K562 (cell line): Measurements from ENCODE around the gene ZBTB39. TPM values are rescaled to one million over a fixed set of nuclear protein-coding genes. Genes with fewer than 3 reads are reported as not detected.

Experiments
- ARID2 ChIP-seq: fragments of 450-650 bp; IDR thresholded peaks from 2 replicates; pipeline ENCODE4 v1.6.1; 2017; ENCODE audit warnings: antibody characterized with exemption, mild to moderate bottlenecking
- BMI1 ChIP-seq: fragments of 150-350 bp; IDR thresholded peaks from 2 replicates; pipeline ENCODE4 v1.6.1; 2014; ENCODE audit warnings: low read length
- C11orf30 ChIP-seq: fragments of 450-650 bp; IDR thresholded peaks from 2 replicates; pipeline ENCODE4 v1.6.1; 2016; ENCODE audit warnings: low read depth, mild to moderate bottlenecking
- CAMTA2 ChIP-seq: fragments of 250-450 bp; sonication (Bioruptor Pico); conservative IDR thresholded peaks from 2 replicates; pipeline ENCODE4 v1.5.1; 2022
- CBX1 ChIP-seq: sonication (generic); IDR thresholded peaks from 2 replicates; pipeline ENCODE4 v1.6.1; 2016; ENCODE audit warnings: antibody characterized with exemption, low read depth, mild to moderate bottlenecking
- CBX2 ChIP-seq: fragments of 200-600 bp; sonication (generic); IDR thresholded peaks from one replicate; pipeline ENCODE4 v1.6.1; 2012; ENCODE audit warnings: mild to moderate bottlenecking, low read length, inconsistent platforms; ENCODE audit not compliant: insufficient read depth, poor library complexity, severe bottlenecking
- CREBBP ChIP-seq: IDR thresholded peaks from one replicate; pipeline ENCODE4 v1.6.1; 2012; ENCODE audit warnings: low read depth, mild to moderate bottlenecking, control low read depth, inconsistent platforms, low read length
- DEAF1 ChIP-seq: fragments of 450-650 bp; formaldehyde crosslinking; IDR thresholded peaks from 2 replicates; pipeline ENCODE4 v1.4.0; 2020; ENCODE audit warnings: mild to moderate bottlenecking, moderate library complexity
- DMBX1 ChIP-seq: fragments of 250-450 bp; sonication (Bioruptor Pico); IDR thresholded peaks from 2 replicates; pipeline ENCODE4 v1.8.0; 2022; ENCODE audit warnings: inconsistent platforms, mild to moderate bottlenecking, moderate library complexity, borderline replicate concordance
- ESRRA ChIP-seq: fragments of 450-650 bp; IDR thresholded peaks from 2 replicates; pipeline ENCODE4 v1.6.1; 2014; ENCODE audit warnings: low read depth, mild to moderate bottlenecking, moderate library complexity, borderline replicate concordance
- FOXK1 ChIP-seq: sonication (generic); formaldehyde crosslinking; IDR thresholded peaks from 2 replicates; pipeline ENCODE4 v1.8.0; 2022; ENCODE audit warnings: missing genetic modification reagents, mild to moderate bottlenecking, borderline replicate concordance
- GATAD2B ChIP-seq: fragments of 450-650 bp; IDR thresholded peaks from 2 replicates; pipeline ENCODE4 v1.6.1; 2017; ENCODE audit warnings: mild to moderate bottlenecking, borderline replicate concordance
- HDAC6 ChIP-seq: IDR thresholded peaks from 2 replicates; pipeline ENCODE4 v1.6.1; 2012; ENCODE audit warnings: low read depth, mild to moderate bottlenecking, control low read depth, inconsistent platforms, low read length, moderate library complexity
- JUNB ChIP-seq: fragments of 450-650 bp; formaldehyde crosslinking; conservative IDR thresholded peaks from 2 replicates; pipeline ENCODE4 v1.4.0; 2020; ENCODE audit warnings: mild to moderate bottlenecking
- MBD2 ChIP-seq: sonication (generic); IDR thresholded peaks from 2 replicates; pipeline ENCODE4 v1.6.1; 2016; ENCODE audit warnings: low read depth, borderline replicate concordance
- MECOM ChIP-seq: fragments of 250-450 bp; sonication (Bioruptor Pico); IDR thresholded peaks from 2 replicates; pipeline ENCODE4 v1.8.0; 2022; ENCODE audit warnings: inconsistent platforms
- MLX ChIP-seq, 2 experiments: fragments of 450-650 bp in 1 of 2; sonication (generic) in 1 of 2; formaldehyde crosslinking; conservative IDR thresholded peaks; 2 replicates each; pipeline versions ENCODE4 v1.4.0 to v1.8.1; 2020 to 2022; ENCODE audit warnings: mild to moderate bottlenecking in 1 of 2, missing genetic modification reagents in 1 of 2
- MXI1 ChIP-seq: IDR thresholded peaks from 2 replicates; pipeline ENCODE4 v1.6.1; 2011; ENCODE audit warnings: low read depth, mild to moderate bottlenecking, improper control_type of control experiment, low read length
- NBN ChIP-seq: fragments of 450-650 bp; IDR thresholded peaks from 2 replicates; pipeline ENCODE4 v1.6.1; 2016; ENCODE audit warnings: low read depth, mild to moderate bottlenecking
- RBBP5 ChIP-seq: fragments of 200-600 bp; sonication (generic); IDR thresholded peaks from 2 replicates; pipeline ENCODE4 v1.6.1; 2012; ENCODE audit warnings: borderline replicate concordance, mild to moderate bottlenecking, low read length, control low read depth, inconsistent platforms; ENCODE audit not compliant: insufficient read depth, poor library complexity, severe bottlenecking
- RBM14 ChIP-seq: fragments of 200-400 bp; formaldehyde crosslinking; IDR thresholded peaks from 2 replicates; pipeline ENCODE4 v1.6.1; 2018; ENCODE audit warnings: low read depth, mild to moderate bottlenecking, low read length, moderate library complexity, borderline replicate concordance; ENCODE audit not compliant: insufficient read depth
- RFX1 ChIP-seq: fragments of 450-650 bp; IDR thresholded peaks from 2 replicates; pipeline ENCODE4 v1.6.1; 2016; ENCODE audit warnings: mild to moderate bottlenecking, moderate library complexity
- SMARCA4 ChIP-seq: fragments of 450-650 bp; IDR thresholded peaks from 2 replicates; pipeline ENCODE4 v1.6.1; 2016
- STAT5A ChIP-seq: IDR thresholded peaks from 2 replicates; pipeline ENCODE4 v1.6.1; 2012; ENCODE audit warnings: low read length, inconsistent platforms, borderline replicate concordance
- TAF15 ChIP-seq: fragments of 200-400 bp; formaldehyde crosslinking; IDR thresholded peaks from 2 replicates; pipeline ENCODE4 v1.6.1; 2017; ENCODE audit warnings: mild to moderate bottlenecking, low read depth, low read length, moderate library complexity
- TAL1 ChIP-seq: fragments of 450-650 bp; IDR thresholded peaks from 2 replicates; pipeline ENCODE4 v1.6.1; 2016; ENCODE audit warnings: mild to moderate bottlenecking
- TCFL5 ChIP-seq: fragments of 250-450 bp; sonication (Bioruptor Pico); conservative IDR thresholded peaks from 2 replicates; pipeline ENCODE4 v1.6.1; 2021; ENCODE audit warnings: mild to moderate bottlenecking, moderate library complexity, matching md5 sums
- ZNF143 ChIP-seq: sonication (generic); formaldehyde crosslinking; IDR thresholded peaks from 2 replicates; pipeline ENCODE4 v1.9.0; 2022; ENCODE audit warnings: mild to moderate bottlenecking, missing genetic modification reagents
- ZNF175 ChIP-seq: fragments of 200-800 bp; sonication (Bioruptor generic); IDR thresholded peaks from 2 replicates; pipeline ENCODE4 v1.6.1; 2016; ENCODE audit warnings: low read depth, mild to moderate bottlenecking, missing genetic modification characterization, missing compliant biosample characterization
- ZNF197 ChIP-seq: fragments of 200-800 bp; sonication (Bioruptor generic); IDR thresholded peaks from 2 replicates; pipeline ENCODE4 v1.6.1; 2016; ENCODE audit warnings: low read depth, missing genetic modification characterization, missing compliant biosample characterization
- ZNF780A ChIP-seq: fragments of 250-450 bp; sonication (Bioruptor Pico); IDR thresholded peaks from 2 replicates; pipeline ENCODE4 v1.5.0; 2021; ENCODE audit warnings: mild to moderate bottlenecking
- polyA plus RNA-seq, 8 experiments: library from polyadenylated mRNA; depleted of rRNA in 4 of 8; stranded (reverse) in 5 of 8; unstranded in 3 of 8; fragments of >200 nt; fragmentation: Nextera tagmentation in 2 of 8; fragmentation: Illumina TruSeq in 1 of 8; extraction: Ambion mirVana in 2 of 8; extraction: Trizol in 1 of 8; gene quantifications; 2 replicates each; pipeline versions ENCODE4 v1.2.1 to v1.2.3, GENCODE V29; 2011 to 2014; ENCODE audit warnings: inconsistent platforms in 1 of 8, missing spikeins in 1 of 8
- total RNA-seq, 7 experiments: library from RNA; depleted of rRNA in 6 of 7; stranded (reverse); fragments of >200 nt in 6 of 7; fragmentation: Illumina TruSeq in 2 of 7; extraction: Trizol in 2 of 7; gene quantifications; 2 replicates each; pipeline versions ENCODE4 v1.2.1 to v1.2.3, GENCODE V29; 2011 to 2021; ENCODE audit warnings: low replicate concordance in 1 of 7

The ZBTB39 gene
- total and polyA plus RNA-seq, 9 of the 15 experiments (the other 6 are each of a cell fraction or from before 2014, with no cell fraction given): 3.3 to 13.3 (median 8.6) TPM

GRCh38 chr12:56988207-56988739, 18.1 kb downstream of the ZBTB39 start (continued):
- TF ChIP-seq FOXK1 (CRISPR knock-in tag): no peak
- no peak for TF ChIP-seq CBX2
- no peak for TF ChIP-seq CBX1
- no peak for TF ChIP-seq MLX (CRISPR knock-in tag; conservative IDR thresholded peaks at IDR 0.05)
- TF ChIP-seq ZNF197 (CRISPR knock-in tag): peak; percentile 79
- peak; percentile 27 for TF ChIP-seq RBBP5
- peak; percentile 98 for TF ChIP-seq TAL1
- TF ChIP-seq ZNF780A: no peak
- TF ChIP-seq ARID2: 0 out of 2 replicates have a peak, but pooled peaks have one; percentile 35
- peak; percentile 88 for TF ChIP-seq DMBX1
- TF ChIP-seq DEAF1: 0 out of 2 replicates have a peak, but pooled peaks have one; percentile 5
- TF ChIP-seq HDAC6: no peak
- TF ChIP-seq STAT5A: peak; percentile 92
- peak; percentile 58; the same call in 1 of the 2 replicates for TF ChIP-seq MECOM (CRISPR knock-in tag)
- no peak for TF ChIP-seq C11orf30
- no peak for TF ChIP-seq TAF15
- no peak for TF ChIP-seq CAMTA2 (CRISPR knock-in tag)
- TF ChIP-seq MXI1: no peak
- no peak for TF ChIP-seq RBM14
- TF ChIP-seq JUNB (CRISPR knock-in tag): no peak
- peak; percentile 99 for TF ChIP-seq NBN
- TF ChIP-seq ZNF175 (CRISPR knock-in tag): peak; percentile 93
- no peak for TF ChIP-seq ZNF143 (CRISPR knock-in tag)
- TF ChIP-seq SMARCA4: peak; percentile 99
- peak; percentile 78 for TF ChIP-seq MBD2
- TF ChIP-seq TCFL5: no peak
- peak; percentile 39 for TF ChIP-seq RFX1
- no peak for TF ChIP-seq CREBBP
- TF ChIP-seq BMI1: no peak
- TF ChIP-seq GATAD2B: peak; percentile 95
- TF ChIP-seq ESRRA: peak; percentile 79
